B cell (primary cell): Measurements from ENCODE around the gene ANKRD23.

Experiments
- EZH2 ChIP-seq: IDR thresholded peaks from 2 replicates; pipeline ENCODE4 v1.6.1; 2012; ENCODE audit warnings: borderline replicate concordance, low read depth, mild to moderate bottlenecking, moderate library complexity, low read length; ENCODE audit not compliant: insufficient read depth, poor library complexity, severe bottlenecking
- TF ChIP-seq, protein P1 (sequence below): fragments of 200-600 bp; IDR thresholded peaks from one replicate; pipeline ENCODE4 v1.8.0; 2022; ENCODE audit warnings: antibody characterized with exemption, mild to moderate bottlenecking

DNA sequence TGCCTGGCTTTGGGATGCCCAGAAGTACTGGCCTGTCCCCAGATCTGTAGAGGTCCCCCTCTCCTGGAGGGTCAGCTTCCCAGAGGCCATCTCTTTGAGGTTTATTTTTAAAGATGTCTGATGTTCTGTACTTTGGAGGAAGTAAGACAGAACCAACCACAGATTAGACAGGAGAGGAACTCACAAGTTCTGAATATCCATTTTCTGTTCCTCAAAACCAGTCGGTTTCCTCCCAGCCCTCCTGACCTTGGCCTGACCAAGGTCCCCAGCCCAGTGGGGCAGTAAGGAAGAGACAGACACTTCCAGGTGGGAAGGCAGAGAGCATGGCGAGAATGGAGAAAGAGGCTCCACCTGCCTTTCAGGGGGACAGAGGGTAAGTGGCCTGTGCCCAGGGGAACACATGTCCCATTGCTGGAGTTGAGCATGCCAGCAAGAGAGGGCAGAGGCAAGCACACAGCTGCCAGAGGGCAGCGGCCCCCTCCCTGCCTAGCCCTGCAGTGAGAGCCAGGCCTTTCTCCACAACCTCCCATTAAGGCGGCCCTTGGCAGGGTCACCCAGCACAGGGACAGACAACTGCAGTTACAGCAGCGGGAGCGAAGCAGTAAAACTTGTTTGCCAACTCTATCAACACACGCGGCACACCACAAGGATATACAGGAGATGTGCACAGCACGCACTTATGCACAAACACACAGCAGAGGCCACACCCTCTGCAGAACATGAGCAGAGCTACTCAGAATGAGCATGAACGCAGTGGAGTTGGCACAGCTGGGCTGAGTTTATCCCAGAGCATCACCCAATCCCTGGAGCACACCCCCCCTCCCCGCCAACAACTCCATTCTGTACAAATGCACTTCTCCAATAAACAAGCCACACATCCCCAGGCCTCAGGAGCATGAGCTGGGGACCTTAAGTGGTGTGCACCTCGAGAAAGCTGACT lies 44.5 kb upstream of the ANKRD23 start:
- TF ChIP-seq, protein P1, sequence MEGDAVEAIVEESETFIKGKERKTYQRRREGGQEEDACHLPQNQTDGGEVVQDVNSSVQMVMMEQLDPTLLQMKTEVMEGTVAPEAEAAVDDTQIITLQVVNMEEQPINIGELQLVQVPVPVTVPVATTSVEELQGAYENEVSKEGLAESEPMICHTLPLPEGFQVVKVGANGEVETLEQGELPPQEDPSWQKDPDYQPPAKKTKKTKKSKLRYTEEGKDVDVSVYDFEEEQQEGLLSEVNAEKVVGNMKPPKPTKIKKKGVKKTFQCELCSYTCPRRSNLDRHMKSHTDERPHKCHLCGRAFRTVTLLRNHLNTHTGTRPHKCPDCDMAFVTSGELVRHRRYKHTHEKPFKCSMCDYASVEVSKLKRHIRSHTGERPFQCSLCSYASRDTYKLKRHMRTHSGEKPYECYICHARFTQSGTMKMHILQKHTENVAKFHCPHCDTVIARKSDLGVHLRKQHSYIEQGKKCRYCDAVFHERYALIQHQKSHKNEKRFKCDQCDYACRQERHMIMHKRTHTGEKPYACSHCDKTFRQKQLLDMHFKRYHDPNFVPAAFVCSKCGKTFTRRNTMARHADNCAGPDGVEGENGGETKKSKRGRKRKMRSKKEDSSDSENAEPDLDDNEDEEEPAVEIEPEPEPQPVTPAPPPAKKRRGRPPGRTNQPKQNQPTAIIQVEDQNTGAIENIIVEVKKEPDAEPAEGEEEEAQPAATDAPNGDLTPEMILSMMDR: no peak
- no peak for TF ChIP-seq EZH2
